Astrocyte (in vitro differentiated cells and primary cell): Measurements from ENCODE around the gene ANKHD1. TPM values are rescaled to one million over a fixed set of nuclear protein-coding genes. Genes with fewer than 3 reads are reported as not detected.

Source experiments
- DNase-seq: peaks from one replicate; pipeline ENCODE4 v3.0.0-alpha.2; 2010; ENCODE audit warnings: low read depth
- FAIRE-seq: peaks from 2 replicates; lab custom pipeline; 2011; peaks lifted over from hg19 to GRCh38; lab: Jason Lieb, UNC
- H2AFZ ChIP-seq: 2 replicates; pipeline ENCODE4 v1.6.0; 2012; ENCODE audit warnings: low read depth, low read length, inconsistent platforms
- H3K27ac ChIP-seq: 2 replicates; pipeline ENCODE4 v1.5.1; 2011; ENCODE audit warnings: low read depth, low read length, inconsistent platforms
- H3K27me3 ChIP-seq: 2 replicates; pipeline ENCODE4 v1.6.0; 2011; ENCODE audit warnings: low read length, inconsistent platforms; ENCODE audit not compliant: insufficient read depth
- H3K36me3 ChIP-seq: 2 replicates; pipeline ENCODE4 v1.5.1; 2011; ENCODE audit warnings: low read length, inconsistent platforms; ENCODE audit not compliant: insufficient read depth
- H3K4me1 ChIP-seq: 2 replicates; pipeline ENCODE4 v1.5.1; 2011; ENCODE audit warnings: low read length, inconsistent platforms; ENCODE audit not compliant: insufficient read depth
- H3K4me2 ChIP-seq: 2 replicates; pipeline ENCODE4 v1.6.0; 2012; ENCODE audit warnings: low read length, inconsistent platforms
- H3K4me3 ChIP-seq: 2 replicates; pipeline ENCODE4 v1.5.1; 2011; ENCODE audit warnings: low read depth, mild to moderate bottlenecking, low read length, inconsistent platforms; ENCODE audit not compliant: insufficient read depth
- H3K79me2 ChIP-seq: 2 replicates; pipeline ENCODE4 v1.6.0; 2012; ENCODE audit warnings: mild to moderate bottlenecking, low read length, inconsistent platforms; ENCODE audit not compliant: insufficient read depth
- H3K9ac ChIP-seq: 2 replicates; pipeline ENCODE4 v1.6.0; 2012; ENCODE audit warnings: mild to moderate bottlenecking, low read length, inconsistent platforms
- H3K9me3 ChIP-seq: 2 replicates; pipeline ENCODE4 v1.5.1; 2012; ENCODE audit warnings: low read depth, mild to moderate bottlenecking, low read length, inconsistent platforms; ENCODE audit not compliant: insufficient read depth
- H4K20me1 ChIP-seq: 2 replicates; pipeline ENCODE4 v1.6.0; 2012; ENCODE audit warnings: low read length, inconsistent platforms; ENCODE audit not compliant: insufficient read depth
- H3K27ac Mint-ChIP-seq: one replicate; pipeline ENCODE4 v1.8.0; 2021; ENCODE audit warnings: mild to moderate bottlenecking, mixed read lengths; ENCODE audit not compliant: unreplicated experiment
- H3K27me3 Mint-ChIP-seq: one replicate; pipeline ENCODE4 v1.8.0; 2021; ENCODE audit warnings: low read depth, mixed read lengths; ENCODE audit not compliant: unreplicated experiment
- H3K36me3 Mint-ChIP-seq: one replicate; pipeline ENCODE4 v1.8.0; 2021; ENCODE audit warnings: low read depth, mixed read lengths; ENCODE audit not compliant: unreplicated experiment
- H3K4me1 Mint-ChIP-seq: one replicate; pipeline ENCODE4 v1.8.0; 2021; ENCODE audit warnings: low read depth, mixed read lengths; ENCODE audit not compliant: unreplicated experiment
- H3K4me3 Mint-ChIP-seq: one replicate; pipeline ENCODE4 v1.8.0; 2021; ENCODE audit warnings: mild to moderate bottlenecking, moderate library complexity, mixed read lengths; ENCODE audit not compliant: unreplicated experiment
- H3K9me3 Mint-ChIP-seq: one replicate; pipeline ENCODE4 v1.8.0; 2021; ENCODE audit warnings: mild to moderate bottlenecking, mixed read lengths; ENCODE audit not compliant: unreplicated experiment
- CTCF ChIP-seq: IDR thresholded peaks from 2 replicates; pipeline ENCODE4 v1.5.1; 2011; ENCODE audit warnings: low read depth, mild to moderate bottlenecking, inconsistent platforms, low read length, moderate library complexity; ENCODE audit not compliant: insufficient read depth
- EZH2 ChIP-seq: IDR thresholded peaks from 2 replicates; pipeline ENCODE4 v1.6.1; 2012; ENCODE audit warnings: mild to moderate bottlenecking, low read length, inconsistent platforms; ENCODE audit not compliant: insufficient read depth
- total RNA-seq: library from RNA; stranded (reverse); gene quantifications from 2 replicates; pipeline ENCODE4 v1.2.1, GENCODE V29; 2021

Gene ANKHD1
- total RNA-seq, 1 donor from 2014 or later, result 56.5 TPM

- H3K27me3 ChIP-seq, result no peaks in the 10 kb centered on the region
- no peaks in the 10 kb centered on the region for H3K27me3 Mint-ChIP-seq
- H3K79me2 ChIP-seq, result peaks cover 27% of the 10 kb centered on the region
- H3K4me1 ChIP-seq, result peaks cover 23% of the 10 kb centered on the region
- TF ChIP-seq EZH2, result no peak
- no peak for TF ChIP-seq CTCF
- H4K20me1 ChIP-seq, result peaks cover 65% of the 10 kb centered on the region
- FAIRE-seq (no peak), DNase-seq (no peak)
- H3K9me3 ChIP-seq, result no peaks in the 10 kb centered on the region
- H3K27ac ChIP-seq, result no peak overlapping the region
- H3K36me3 ChIP-seq, result peaks cover 39% of the 10 kb centered on the region
- peaks cover 35% of the 10 kb centered on the region for H3K36me3 Mint-ChIP-seq
- H2AFZ ChIP-seq, result no peak overlapping the region
- peak overlapping the region; percentile 81 for H3K27ac Mint-ChIP-seq
- peaks cover 36% of the 10 kb centered on the region for H3K4me1 Mint-ChIP-seq
- no peak overlapping the region for H3K4me2 ChIP-seq
- H3K9ac ChIP-seq, result no peak overlapping the region
- no peaks in the 10 kb centered on the region for H3K9me3 Mint-ChIP-seq
- H3K4me3 Mint-ChIP-seq, result no peak overlapping the region
- no peak overlapping the region for H3K4me3 ChIP-seq
These were observed 147.9 kb downstream of the ANKHD1 start for GRCh38 chr5:140549237-140550144.

DNA sequence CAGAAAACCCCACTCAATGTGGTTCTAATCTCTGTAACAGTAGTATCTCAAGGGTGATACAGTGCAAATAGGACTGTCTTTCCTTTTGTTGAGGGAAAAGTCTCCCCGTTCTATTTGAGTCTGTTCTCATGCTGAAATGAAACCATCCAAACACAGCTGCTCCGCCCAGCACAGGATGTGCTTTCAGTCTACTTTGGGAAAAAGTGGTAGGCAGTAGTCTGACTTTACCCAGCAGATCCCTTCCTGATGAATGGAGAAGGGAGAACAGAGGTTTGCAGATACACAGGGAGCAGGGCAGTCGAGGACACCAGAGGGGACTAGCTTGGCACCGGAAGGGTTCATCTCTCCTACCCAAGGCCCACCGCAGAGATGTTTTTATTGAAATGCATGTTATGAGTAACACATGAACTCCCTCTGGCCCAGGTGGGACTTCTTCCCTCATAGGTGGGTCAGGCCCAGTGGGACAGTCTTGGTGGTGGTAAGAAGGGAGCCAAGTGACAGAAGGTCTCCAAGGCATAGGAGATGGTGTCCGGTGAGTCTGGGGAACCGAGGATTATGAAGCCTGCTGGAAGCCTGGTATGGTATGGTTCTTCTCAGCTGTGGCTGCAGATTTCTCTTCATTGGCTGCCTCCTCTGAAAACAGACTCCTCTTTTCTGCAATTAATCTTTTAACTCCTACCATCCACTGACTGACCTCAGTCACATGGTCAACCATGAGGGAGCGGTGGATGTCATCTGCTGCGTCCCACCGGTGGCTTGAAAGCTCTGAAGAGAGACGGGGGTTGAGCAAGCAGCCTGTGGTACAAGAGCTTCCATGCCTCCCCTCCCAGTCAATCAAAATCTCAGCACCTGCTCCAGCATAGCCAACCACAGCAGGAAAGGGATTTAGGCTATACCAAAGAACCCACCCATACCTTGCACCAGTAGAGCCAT is 148.8 kb downstream of the ANKHD1 start:
- H3K9me3 ChIP-seq, result no peaks in the 10 kb centered on the region
- H3K4me1 ChIP-seq, result peaks cover 32% of the 10 kb centered on the region
- no peaks in the 10 kb centered on the region for H3K9me3 Mint-ChIP-seq
- H4K20me1 ChIP-seq, result peaks cover 74% of the 10 kb centered on the region
- no peak overlapping the region for H3K4me3 Mint-ChIP-seq
- H3K79me2 ChIP-seq, result peaks cover 36% of the 10 kb centered on the region
- TF ChIP-seq CTCF (no peak), EZH2 (no peak)
- no peak overlapping the region for H3K4me3 ChIP-seq
- no peak for DNase-seq
- no peak overlapping the region for H3K27ac Mint-ChIP-seq
- FAIRE-seq, result no peak
- H3K36me3 Mint-ChIP-seq, result peaks cover 32% of the 10 kb centered on the region
- H3K27me3 Mint-ChIP-seq, result no peaks in the 10 kb centered on the region
- no peak overlapping the region for H3K9ac ChIP-seq
- no peak overlapping the region for H3K27ac ChIP-seq
- H3K4me2 ChIP-seq, result no peak overlapping the region
- H3K27me3 ChIP-seq, result no peaks in the 10 kb centered on the region
- no peak overlapping the region for H2AFZ ChIP-seq
- peaks cover 39% of the 10 kb centered on the region for H3K4me1 Mint-ChIP-seq
- H3K36me3 ChIP-seq, result peaks cover 36% of the 10 kb centered on the region
